GM21381 (cell line): Measurements from ENCODE around the gene TBP.

Source experiments
- ATAC-seq: cut with Tn5 transposase; IDR thresholded peaks from one replicate; pipeline ENCODE4 v1.9.1; 2021; ENCODE audit warnings: mild to moderate bottlenecking, moderate library complexity; ENCODE audit not compliant: unreplicated experiment

TBP gene

GRCh38 chr6:170533792-170534191, 20.4 kb upstream of the TBP start:
- ATAC-seq, result no peak

GRCh38 chr6:170535004-170535403, 19.2 kb upstream of the TBP start:
- no peak for ATAC-seq

DNA sequence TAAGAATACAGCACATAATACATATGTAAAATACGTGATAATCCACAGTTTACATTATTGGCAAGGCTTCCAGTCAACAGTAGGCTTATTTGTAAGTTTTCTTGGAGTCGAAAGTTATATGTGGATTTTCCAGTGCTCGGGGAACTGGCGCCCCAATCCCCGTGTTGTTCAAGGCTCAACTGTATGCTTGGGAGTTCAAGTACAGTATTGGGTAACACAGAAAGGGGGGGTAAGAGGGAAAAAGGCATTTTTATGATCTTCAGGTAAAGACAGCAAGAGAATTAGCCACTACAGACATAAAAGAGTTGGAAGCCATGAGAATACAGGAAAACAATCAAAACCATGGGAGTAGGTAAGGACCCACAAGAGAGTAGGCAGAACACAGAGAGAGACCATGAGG, 17.5 kb upstream of the TBP start:
- ATAC-seq, result no peak

GRCh38 chr6:170537329-170537728, 16.8 kb upstream of the TBP start:
- no peak for ATAC-seq

DNA sequence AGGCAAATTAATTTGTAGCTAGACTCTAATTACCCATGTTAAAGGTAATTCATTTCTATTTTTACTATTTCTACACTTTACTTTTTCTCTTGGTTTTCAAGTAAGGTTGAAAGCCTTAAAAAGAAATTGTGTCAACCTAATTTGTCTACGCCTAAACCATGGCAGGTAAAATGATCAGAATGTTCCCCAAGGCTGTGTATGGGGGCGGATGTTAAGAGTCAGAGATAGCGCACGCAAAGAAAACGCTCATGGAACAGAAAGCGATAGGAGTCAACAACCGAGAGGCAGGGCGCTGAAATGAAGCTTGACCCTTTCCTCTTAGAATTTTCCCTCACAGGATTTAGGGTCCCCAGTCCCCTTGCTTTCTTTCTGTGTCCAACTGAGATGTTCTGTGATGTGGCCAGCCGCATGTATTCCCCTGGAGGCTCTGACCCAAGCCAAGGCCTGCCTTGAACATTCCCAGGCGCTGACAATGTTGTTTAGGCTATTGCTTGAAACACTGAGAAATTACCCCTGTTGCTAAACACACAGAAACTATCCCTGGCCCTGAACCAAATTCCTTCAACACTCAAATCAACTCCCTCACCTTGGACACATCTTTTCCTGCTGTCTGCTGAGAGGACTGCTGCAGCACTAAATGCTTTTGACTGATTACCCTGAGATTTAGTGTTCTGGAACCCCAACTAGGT, 12.0 kb upstream of the TBP start:
- no peak for ATAC-seq

DNA sequence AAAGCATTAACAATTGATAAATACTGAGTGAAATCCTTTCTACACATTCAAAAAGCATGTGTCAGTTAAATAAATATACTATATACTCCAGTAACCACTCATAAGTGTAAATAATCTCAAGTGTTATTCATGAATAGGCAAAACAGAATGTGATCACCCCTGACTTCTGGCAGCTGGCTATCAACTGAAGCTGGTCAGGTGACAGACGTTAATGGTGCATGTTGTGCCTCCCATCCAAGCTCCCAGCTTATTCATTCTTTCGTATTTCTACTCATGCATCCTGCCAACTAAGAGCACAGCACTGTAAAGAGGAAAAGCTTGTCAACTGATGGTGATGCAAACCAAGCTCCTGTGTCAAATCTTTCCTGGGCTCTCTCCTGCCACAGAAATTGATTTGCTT, 8.8 kb upstream of the TBP start:
- no peak for ATAC-seq

- ATAC-seq, result peak; percentile 51
These were observed 1.2 kb upstream of the TBP start, which contains the start of gene PSMB1 for GRCh38 chr6:170552765-170553533. PSMB1 (minus strand) TSS chr6:170553307; CDS start chr6:170553242, 65 bp downstream.

- ATAC-seq, result peak; percentile 25
These were observed 596 bp upstream of the TBP start for GRCh38 chr6:170553534-170554012.

DNA sequence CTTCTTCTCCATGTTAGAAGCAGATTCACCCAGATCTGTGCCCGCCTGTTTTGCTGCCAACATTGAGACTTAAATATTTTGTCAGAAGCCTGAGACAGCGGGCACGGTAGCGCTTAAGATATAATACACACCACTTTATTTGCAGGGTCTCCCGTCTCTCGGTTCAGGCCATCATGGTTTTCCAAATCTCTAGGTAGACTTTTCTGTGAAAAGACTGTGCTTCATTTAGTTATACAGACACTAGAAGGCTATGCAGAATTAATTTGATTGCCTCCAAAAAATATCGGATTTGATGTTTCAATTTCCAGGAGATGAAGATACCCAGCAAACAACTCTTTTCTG, 598 bp downstream of the TBP start:
- ATAC-seq, result no peak

DNA sequence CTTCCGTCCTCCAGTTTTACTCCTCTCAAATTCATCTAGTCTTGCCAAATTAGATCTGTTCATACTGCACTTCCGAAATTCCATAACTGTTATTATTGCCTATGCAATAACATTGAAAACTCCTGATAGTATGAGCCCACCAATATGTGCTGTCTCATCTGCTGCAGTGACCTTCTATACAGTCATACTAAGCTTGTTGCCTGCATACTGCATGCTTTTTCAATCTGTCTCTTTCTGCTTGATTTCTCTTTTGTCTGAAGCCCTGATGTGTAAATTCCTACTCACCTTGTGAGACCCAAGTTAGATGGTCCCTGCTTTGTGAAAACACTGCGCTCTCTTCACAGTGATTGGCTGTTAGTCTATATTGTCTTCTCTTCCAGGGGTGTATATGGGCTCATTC, 1.1 kb downstream of the TBP start:
- no peak for ATAC-seq

- no peak for ATAC-seq
These were observed 7.4 kb downstream of the TBP start for GRCh38 chr6:170561555-170561954.

DNA sequence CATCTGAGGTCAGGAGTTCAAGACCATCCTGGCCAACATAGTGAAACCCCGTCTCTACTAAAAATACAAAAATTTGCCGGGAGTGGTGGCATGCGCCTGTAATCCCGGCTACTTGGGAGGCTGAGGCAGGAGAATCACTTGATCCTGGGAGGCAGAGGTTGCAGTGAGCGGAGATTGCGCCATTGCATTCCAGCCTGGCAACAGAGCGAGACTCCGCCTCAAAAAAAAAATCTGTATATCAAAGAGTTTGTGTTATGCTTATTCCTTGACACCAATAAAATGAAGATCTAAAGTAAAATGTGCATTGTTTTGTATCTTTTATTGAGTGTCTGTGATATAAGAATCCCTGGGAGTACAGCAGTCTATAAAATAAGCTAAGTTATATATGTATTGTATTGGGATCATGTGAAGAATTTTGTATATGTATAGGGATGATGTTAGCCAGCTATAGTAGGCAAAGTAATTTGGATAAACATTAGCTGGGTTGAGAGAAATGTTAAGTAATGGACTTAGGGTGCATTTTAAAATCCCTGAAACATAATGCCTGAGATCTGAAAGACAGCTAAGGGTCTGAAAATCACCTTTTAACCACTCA, 10.9 kb downstream of the TBP start:
- no peak for ATAC-seq

DNA sequence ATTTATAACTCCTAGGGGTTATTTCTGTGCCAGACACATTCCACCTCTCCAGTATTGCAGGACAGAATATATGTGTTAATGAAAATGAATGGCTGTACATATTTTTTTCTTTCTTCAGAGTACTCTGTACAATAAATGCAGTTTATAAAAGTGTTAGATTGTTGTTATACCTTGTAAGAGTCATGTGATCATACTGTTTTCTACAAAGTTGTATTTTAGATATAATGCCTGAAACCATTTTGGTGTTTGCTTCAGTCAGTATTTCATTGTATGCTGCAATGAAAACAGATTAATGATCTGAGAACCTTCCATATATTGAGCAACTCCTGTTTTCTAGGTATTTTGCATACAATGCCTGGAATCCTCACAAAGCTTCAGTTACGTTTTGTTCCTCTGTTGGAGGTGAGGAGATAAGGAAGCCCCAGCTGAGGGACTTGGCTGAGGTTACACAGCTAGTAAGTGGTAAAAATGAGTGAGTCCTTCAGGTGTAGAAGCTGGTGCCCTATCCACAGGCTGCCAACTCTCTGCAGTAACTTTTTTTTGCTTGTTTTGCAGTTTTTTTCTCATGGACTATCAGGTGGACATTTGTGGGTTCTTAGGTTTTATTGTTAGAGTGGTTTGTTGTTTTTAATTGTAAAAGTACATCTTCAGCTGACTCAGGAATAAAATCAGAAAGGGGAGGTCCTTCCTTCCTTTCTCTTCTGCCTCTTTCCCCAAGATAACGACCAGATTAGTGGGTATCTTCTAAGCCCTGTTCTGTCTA, 18.7 kb downstream of the TBP start:
- no peak for ATAC-seq

GRCh38 chr6:170575250-170575649, 21.1 kb downstream of the TBP start:
- ATAC-seq, result no peak

- ATAC-seq, result no peak
These were observed 24.7 kb downstream of the TBP start for GRCh38 chr6:170578909-170579308.

GRCh38 chr6:170583756-170584180, 29.6 kb downstream of the TBP start:
- ATAC-seq, result no peak

DNA sequence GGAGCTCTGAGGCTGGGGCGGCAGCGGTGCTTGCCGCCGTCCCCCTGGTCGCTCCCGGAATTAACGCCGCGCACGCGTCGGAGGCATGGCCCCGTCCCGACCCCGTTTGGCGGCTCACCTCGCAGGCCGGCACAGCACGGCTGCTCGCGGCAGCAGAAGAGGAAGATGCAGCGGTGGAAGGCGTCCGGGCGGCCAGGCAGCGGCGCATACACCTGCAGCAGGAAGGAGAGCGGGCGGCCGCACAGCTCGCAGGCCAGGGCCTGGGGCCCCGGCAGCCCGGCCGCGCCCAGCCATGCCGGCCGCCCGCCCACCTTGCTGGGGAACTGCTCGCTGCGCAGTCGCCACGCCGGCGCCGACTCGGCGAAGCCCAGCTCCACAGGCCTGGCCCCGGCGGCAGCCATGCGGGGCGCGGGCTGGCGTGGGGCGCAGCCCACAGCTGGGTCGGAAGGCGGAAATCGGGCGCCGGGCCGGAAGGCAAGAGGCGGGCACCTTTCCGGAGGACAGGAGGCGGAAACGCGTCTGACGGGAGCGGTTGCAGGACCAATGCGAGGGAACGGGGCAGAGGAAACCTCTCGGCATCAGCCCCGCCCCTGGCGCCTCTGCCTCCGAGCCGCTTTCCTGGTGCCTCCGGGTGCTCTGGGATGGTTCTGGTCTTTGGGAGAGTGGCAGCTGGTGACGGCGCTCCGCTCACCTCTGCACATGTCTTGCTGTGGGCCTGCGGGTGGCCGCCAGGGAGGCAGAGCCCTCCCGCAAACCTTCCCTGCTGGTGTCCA, 30.2 kb downstream of the TBP start, which contains the start of gene PDCD2:
Gene PDCD2 (minus strand): TSS at position 457 of the 773 bp plus-strand sequence. CDS start 56 bp downstream, at position 401.
- ATAC-seq, result peak; percentile 97

DNA sequence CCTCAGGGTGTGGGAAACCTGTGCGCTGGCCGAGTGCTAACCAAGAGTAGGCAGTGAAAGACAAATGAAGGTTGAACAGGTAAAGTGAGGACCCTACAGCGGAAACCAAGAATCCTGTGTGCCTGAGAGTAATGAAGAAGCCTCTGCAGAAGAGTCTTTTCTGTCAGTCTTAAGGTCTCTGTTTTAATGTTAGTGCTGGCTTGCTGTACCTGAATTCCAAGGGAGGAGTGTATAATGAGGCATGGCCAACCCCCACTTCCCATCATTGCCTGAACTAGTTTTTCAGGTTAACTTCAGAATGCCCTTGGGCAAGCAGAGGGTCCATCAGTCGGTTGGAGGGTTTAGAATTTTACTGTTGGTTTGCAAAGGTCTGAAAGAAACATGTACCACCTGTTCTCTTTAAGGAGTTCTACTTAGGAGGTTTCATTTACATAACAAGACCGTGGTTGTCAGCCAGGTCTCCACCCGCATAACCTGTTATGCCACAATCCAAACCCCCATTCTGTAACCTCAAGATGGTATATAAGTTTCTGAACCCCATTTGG, 30.9 kb downstream of the TBP start:
- peak; percentile 33 for ATAC-seq

GRCh38 chr6:170590725-170591124, 36.6 kb downstream of the TBP start:
- no peak for ATAC-seq

DNA sequence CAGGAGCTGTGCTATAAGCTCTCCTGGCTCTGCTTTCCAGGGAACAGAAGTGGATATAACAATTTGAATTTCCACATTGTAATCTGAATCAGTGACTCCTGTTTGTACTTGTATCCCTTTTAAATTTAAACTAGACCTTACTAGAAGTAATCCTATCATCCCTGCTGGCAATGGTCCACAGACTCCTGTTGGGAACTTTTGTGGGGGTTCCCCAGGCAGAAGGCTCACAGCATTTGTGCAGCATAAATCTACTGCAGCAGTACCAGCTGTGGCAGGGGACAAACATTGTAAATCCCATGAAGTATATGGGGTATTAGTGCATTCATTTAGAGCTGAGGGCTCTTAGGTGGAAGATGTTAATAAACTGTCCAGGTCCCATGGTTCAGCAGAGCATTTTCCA, 42.3 kb downstream of the TBP start:
- no peak for ATAC-seq
